Measurements from ENCODE around the gene KLHL3. TPM values are rescaled to one million over a fixed set of nuclear protein-coding genes. Genes with fewer than 3 reads are reported as not detected.

KLHL3 gene
- total RNA-seq, 3 donors from 2014 or later = 4.2 to 6.7 (median 5.4) TPM

- intact Hi-C loops (cut with DNase I, micrococcal nuclease) = no loop called here
- ATAC-seq = no peak
- TF ChIP-seq CTCF (IDR thresholded peaks at IDR 0.05) = no peak
These were observed 47.6 kb downstream of the KLHL3 start for GRCh38 chr5:137688210-137688840.

GRCh38 chr5:137684761-137685160, 51.1 kb downstream of the KLHL3 start:
- no peak for TF ChIP-seq CTCF (IDR thresholded peaks at IDR 0.05)
- H3K36me3 ChIP-seq (ENCODE audit: low read depth) = no peaks in the 10 kb centered on the region
- no peaks in the 10 kb centered on the region for H3K9me3 ChIP-seq
- intact Hi-C loops (cut with DNase I, micrococcal nuclease) = no loop called here
- no peak for ATAC-seq
- H3K4me3 ChIP-seq = no peak overlapping the region
- no peaks in the 10 kb centered on the region for H3K4me1 ChIP-seq (ENCODE audit: low read depth)
- no peak for DNase-seq

More at GRCh38 chr5:137688210-137688840, 47.6 kb downstream of the KLHL3 start:
- H3K4me3 ChIP-seq = no peak overlapping the region
- H3K4me1 ChIP-seq (ENCODE audit: low read depth) = no peaks in the 10 kb centered on the region
- H3K9me3 ChIP-seq = no peaks in the 10 kb centered on the region
- DNase-seq = no peak
- no peaks in the 10 kb centered on the region for H3K36me3 ChIP-seq (ENCODE audit: low read depth)

- TF ChIP-seq CTCF (IDR thresholded peaks at IDR 0.05) = no peak
- Histone ChIP-seq H3K9me3 (no peaks in the 10 kb centered on the region), H3K4me1 (ENCODE audit: low read depth) (no peaks in the 10 kb centered on the region), H3K4me3 (no peak overlapping the region), H3K36me3 (ENCODE audit: low read depth) (no peaks in the 10 kb centered on the region)
- DNase-seq (no peak), ATAC-seq (no peak)
- intact Hi-C loops (cut with DNase I, micrococcal nuclease) = no loop called here
These were observed 54.7 kb downstream of the KLHL3 start for GRCh38 chr5:137681191-137681590.

GRCh38 chr5:137679910-137680309, 56.0 kb downstream of the KLHL3 start:
- Histone ChIP-seq H3K4me3 (no peak overlapping the region), H3K36me3 (ENCODE audit: low read depth) (no peaks in the 10 kb centered on the region), H3K9me3 (no peaks in the 10 kb centered on the region), H3K4me1 (ENCODE audit: low read depth) (no peaks in the 10 kb centered on the region)
- TF ChIP-seq CTCF (IDR thresholded peaks at IDR 0.05) = no peak
- no peak for DNase-seq
- intact Hi-C loops (cut with DNase I, micrococcal nuclease) = no loop called here
- no peak for ATAC-seq

GRCh38 chr5:137679195-137679594, 56.7 kb downstream of the KLHL3 start:
- TF ChIP-seq CTCF (IDR thresholded peaks at IDR 0.05) = no peak
- no peaks in the 10 kb centered on the region for H3K36me3 ChIP-seq (ENCODE audit: low read depth)
- no peak overlapping the region for H3K4me3 ChIP-seq
- ATAC-seq (no peak), DNase-seq (no peak)
- intact Hi-C loops (cut with DNase I, micrococcal nuclease) = no loop called here
- no peaks in the 10 kb centered on the region for H3K4me1 ChIP-seq (ENCODE audit: low read depth)
- H3K9me3 ChIP-seq = no peaks in the 10 kb centered on the region

GRCh38 chr5:137672881-137673280, 63.0 kb downstream of the KLHL3 start:
- no peak for TF ChIP-seq CTCF (IDR thresholded peaks at IDR 0.05)
- intact Hi-C loops (cut with DNase I, micrococcal nuclease) = no loop called here
- H3K4me1 ChIP-seq (ENCODE audit: low read depth) = no peaks in the 10 kb centered on the region
- DNase-seq (no peak), ATAC-seq (no peak)
- no peaks in the 10 kb centered on the region for H3K9me3 ChIP-seq
- H3K4me3 ChIP-seq = no peak overlapping the region
- no peaks in the 10 kb centered on the region for H3K36me3 ChIP-seq (ENCODE audit: low read depth)

Measured in mucosa of descending colon (tissue), 3 donors.